Mesenchymal stem cell (in vitro differentiated cells and primary cell): Measurements from ENCODE around the gene LDAH.

Source experiments
- DNase-seq: peaks from one replicate; pipeline ENCODE4 v3.0.0-alpha.2; 2013
- H2AFZ ChIP-seq: one replicate; pipeline ENCODE4 v1.6.1; 2013; ENCODE audit warnings: low read depth, mild to moderate bottlenecking, control low read depth, inconsistent platforms, low read length, moderate library complexity
- H2AK5ac ChIP-seq: 2 replicates; pipeline ENCODE4 v1.6.1; 2013; ENCODE audit warnings: low read length, moderate library complexity, mild to moderate bottlenecking, inconsistent platforms; ENCODE audit not compliant: severe bottlenecking
- H2BK120ac ChIP-seq: one replicate; pipeline ENCODE4 v1.6.1; 2013; ENCODE audit warnings: low read depth, mild to moderate bottlenecking, inconsistent platforms, low read length, moderate library complexity
- H2BK12ac ChIP-seq, 2 experiments: one replicate each; pipeline ENCODE4 v1.6.1; 2013; ENCODE audit warnings: inconsistent platforms in 2 of 2, low read length in 2 of 2, mild to moderate bottlenecking in 2 of 2, moderate library complexity in 2 of 2, control low read depth in 1 of 2
- H2BK15ac ChIP-seq: one replicate; pipeline ENCODE4 v1.6.1; 2013; ENCODE audit warnings: mild to moderate bottlenecking, low read depth, inconsistent platforms; ENCODE audit not compliant: poor library complexity, severe bottlenecking
- H2BK5ac ChIP-seq: 2 replicates; pipeline ENCODE4 v1.6.1; 2013; ENCODE audit warnings: low read depth, mild to moderate bottlenecking, low read length, control low read depth, inconsistent platforms; ENCODE audit not compliant: poor library complexity, severe bottlenecking
- H3K14ac ChIP-seq, 2 experiments: one replicate each; pipeline ENCODE4 v1.6.1; 2013; ENCODE audit warnings: inconsistent platforms in 2 of 2, low read length in 2 of 2, control low read depth in 1 of 2, mild to moderate bottlenecking in 1 of 2, moderate library complexity in 1 of 2
- H3K18ac ChIP-seq, 2 experiments: one replicate each; pipeline ENCODE4 v1.6.1; 2013; ENCODE audit warnings: inconsistent platforms in 2 of 2, low read length in 2 of 2, control low read depth in 1 of 2, low read depth in 1 of 2, mild to moderate bottlenecking in 1 of 2
- H3K23ac ChIP-seq, 2 experiments: one replicate each; pipeline ENCODE4 v1.6.1; 2013; ENCODE audit warnings: inconsistent platforms in 2 of 2, low read length in 2 of 2, mild to moderate bottlenecking in 2 of 2, moderate library complexity in 2 of 2, control low read depth in 1 of 2
- H3K27ac ChIP-seq: 2 replicates; pipeline ENCODE4 v1.5.1; 2013; ENCODE audit warnings: mild to moderate bottlenecking, moderate library complexity, low read length, control low read depth, inconsistent platforms; ENCODE audit not compliant: poor library complexity, severe bottlenecking
- H3K27me3 ChIP-seq, 2 experiments: 2 replicates each; pipeline versions ENCODE4 v1.6.1 to v1.7.0; 2013; ENCODE audit warnings: low read length in 2 of 2, mild to moderate bottlenecking in 2 of 2, moderate library complexity in 2 of 2, control low read depth in 1 of 2, inconsistent platforms in 1 of 2; ENCODE audit not compliant: control insufficient read depth in 1 of 2, insufficient read depth in 1 of 2
- H3K36me3 ChIP-seq, 2 experiments: 2 replicates each; pipeline versions ENCODE4 v1.6.1 to v1.7.0; 2013; ENCODE audit warnings: low read length in 2 of 2, control low read depth in 1 of 2, inconsistent platforms in 1 of 2, low read depth in 1 of 2, mild to moderate bottlenecking in 1 of 2; ENCODE audit not compliant: insufficient read depth in 2 of 2, control insufficient read depth in 1 of 2
- H3K4ac ChIP-seq, 2 experiments: one replicate each; pipeline ENCODE4 v1.6.1; 2013; ENCODE audit warnings: inconsistent platforms in 2 of 2, low read length in 2 of 2, mild to moderate bottlenecking in 2 of 2, moderate library complexity in 2 of 2, control low read depth in 1 of 2, low read depth in 1 of 2
- H3K4me1 ChIP-seq: 2 replicates; pipeline ENCODE4 v1.6.1; 2013; ENCODE audit warnings: low read depth, low read length, control low read depth; ENCODE audit not compliant: control insufficient read depth, insufficient read depth
- H3K4me2 ChIP-seq: 2 replicates; pipeline ENCODE4 v1.6.1; 2013; ENCODE audit warnings: low read length, mild to moderate bottlenecking, inconsistent platforms; ENCODE audit not compliant: poor library complexity, severe bottlenecking
- H3K4me3 ChIP-seq, 2 experiments: 2 replicates each; pipeline versions ENCODE4 v1.5.1 to v1.7.0; 2013; ENCODE audit warnings: low read length in 2 of 2, mild to moderate bottlenecking in 2 of 2, control low read depth in 1 of 2, low read depth in 1 of 2; ENCODE audit not compliant: insufficient read depth in 1 of 2
- H3K79me1 ChIP-seq: replicated peaks from 2 replicates; pipeline ENCODE4 v1.6.1; 2013; ENCODE audit warnings: mild to moderate bottlenecking, control low read depth, low read length, inconsistent platforms; ENCODE audit not compliant: poor library complexity, severe bottlenecking
- H3K9ac ChIP-seq: 2 replicates; pipeline ENCODE4 v1.7.0; 2013; ENCODE audit warnings: mild to moderate bottlenecking, low read length, moderate library complexity
- H3K9me3 ChIP-seq: 2 replicates; pipeline ENCODE4 v1.7.0; 2013; ENCODE audit warnings: mild to moderate bottlenecking, low read length; ENCODE audit not compliant: control insufficient read depth
- H4K8ac ChIP-seq: one replicate; pipeline ENCODE4 v1.6.1; 2013; ENCODE audit warnings: inconsistent platforms, mild to moderate bottlenecking, low read length, moderate library complexity
- H4K91ac ChIP-seq: one replicate; pipeline ENCODE4 v1.6.1; 2013; ENCODE audit warnings: mild to moderate bottlenecking, low read length, inconsistent platforms
- WGBS: methylation state at CpG from one replicate; pipeline ENCODE4 v1.1.7; 2013; ENCODE audit warnings: mixed read lengths; 5-methylcytosine and 5-hydroxymethylcytosine counted together

LDAH gene

DNA sequence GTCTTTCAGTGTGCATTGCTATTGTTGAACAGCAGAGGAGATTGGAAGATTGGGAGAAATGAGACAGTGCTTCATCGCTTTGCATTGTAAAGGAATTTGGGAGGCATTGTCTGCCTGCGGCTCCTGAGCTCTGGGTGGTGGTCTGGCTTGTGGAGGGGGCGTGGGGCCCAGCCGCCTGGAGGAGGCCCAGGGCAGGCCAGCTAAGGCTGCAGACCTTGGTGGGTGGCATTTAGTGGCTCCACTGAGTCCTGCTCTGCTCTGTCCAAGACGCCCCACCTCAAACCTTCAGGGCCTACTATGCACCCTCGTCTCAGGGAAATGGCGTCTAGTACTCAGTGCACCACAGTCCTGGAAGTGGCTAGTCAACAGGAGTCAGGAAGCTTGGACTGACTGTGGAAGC is 166.3 kb downstream of the LDAH start:
- no peak overlapping the region for H2BK5ac ChIP-seq
- H4K91ac ChIP-seq = no peak overlapping the region
- H2AK5ac ChIP-seq = no peak overlapping the region
- H3K23ac ChIP-seq = no peak overlapping the region
- no peak overlapping the region for H3K4me3 ChIP-seq
- H3K4ac ChIP-seq = no peak overlapping the region
- no peak overlapping the region for H2BK120ac ChIP-seq
- H3K27ac ChIP-seq = no peak overlapping the region
- peaks cover 15 to 51% of the 10 kb centered on the region in 2 experiments for H3K27me3 ChIP-seq
- no peaks in the 10 kb centered on the region for H3K79me1 ChIP-seq
- H2AFZ ChIP-seq = no peak overlapping the region
- H3K4me1 ChIP-seq = peaks cover 3% of the 10 kb centered on the region
- no peak overlapping the region for H2BK15ac ChIP-seq
- H3K14ac ChIP-seq = no peak overlapping the region
- H2BK12ac ChIP-seq = no peak overlapping the region
- H3K36me3 ChIP-seq = no peaks in the 10 kb centered on the region
- H3K9ac ChIP-seq = no peak overlapping the region
- no peak for DNase-seq
- no peak overlapping the region for H3K4me2 ChIP-seq
- WGBS = 84% methylated on average over 7 of the region's 7 CpGs
- H3K9me3 ChIP-seq = no peaks in the 10 kb centered on the region
- no peak overlapping the region for H4K8ac ChIP-seq
- no peak overlapping the region for H3K18ac ChIP-seq

DNA sequence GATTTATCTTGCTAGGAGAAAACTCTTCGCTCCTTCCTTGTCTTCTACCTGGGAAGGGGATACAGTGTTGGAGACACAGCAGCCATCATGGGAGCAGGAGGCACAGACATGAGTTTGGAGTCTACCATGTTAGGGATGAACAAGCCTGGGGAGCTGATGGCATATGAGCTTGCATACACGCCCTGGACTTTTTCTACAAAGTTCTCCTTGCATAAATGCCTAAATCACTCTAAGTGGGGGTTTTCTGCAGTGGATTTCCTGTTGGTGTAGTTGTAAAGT is 168.4 kb downstream of the LDAH start:
- Histone ChIP-seq H3K4me2 (no peak overlapping the region), H2AK5ac (no peak overlapping the region), H2BK5ac (no peak overlapping the region), H2BK12ac (no peak overlapping the region), H2AFZ (no peak overlapping the region), H3K4me1 (peaks cover 16% of the 10 kb centered on the region), H3K18ac (no peak overlapping the region), H3K27me3 (peaks cover 1 to 47% of the 10 kb centered on the region in 2 experiments), H4K91ac (no peak overlapping the region), H4K8ac (no peak overlapping the region), H3K23ac (no peak overlapping the region), H3K79me1 (peaks cover 11% of the 10 kb centered on the region), H3K9me3 (no peaks in the 10 kb centered on the region), H3K14ac (no peak overlapping the region), H3K9ac (no peak overlapping the region), H3K27ac (no peak overlapping the region), H3K4ac (no peak overlapping the region), H2BK120ac (no peak overlapping the region), H3K4me3 (no peak overlapping the region), H2BK15ac (no peak overlapping the region), H3K36me3 (peaks cover 0 to 3% of the 10 kb centered on the region in 2 experiments)
- no peak for DNase-seq
- WGBS = 80% methylated on average over 2 of the region's 2 CpGs

DNA sequence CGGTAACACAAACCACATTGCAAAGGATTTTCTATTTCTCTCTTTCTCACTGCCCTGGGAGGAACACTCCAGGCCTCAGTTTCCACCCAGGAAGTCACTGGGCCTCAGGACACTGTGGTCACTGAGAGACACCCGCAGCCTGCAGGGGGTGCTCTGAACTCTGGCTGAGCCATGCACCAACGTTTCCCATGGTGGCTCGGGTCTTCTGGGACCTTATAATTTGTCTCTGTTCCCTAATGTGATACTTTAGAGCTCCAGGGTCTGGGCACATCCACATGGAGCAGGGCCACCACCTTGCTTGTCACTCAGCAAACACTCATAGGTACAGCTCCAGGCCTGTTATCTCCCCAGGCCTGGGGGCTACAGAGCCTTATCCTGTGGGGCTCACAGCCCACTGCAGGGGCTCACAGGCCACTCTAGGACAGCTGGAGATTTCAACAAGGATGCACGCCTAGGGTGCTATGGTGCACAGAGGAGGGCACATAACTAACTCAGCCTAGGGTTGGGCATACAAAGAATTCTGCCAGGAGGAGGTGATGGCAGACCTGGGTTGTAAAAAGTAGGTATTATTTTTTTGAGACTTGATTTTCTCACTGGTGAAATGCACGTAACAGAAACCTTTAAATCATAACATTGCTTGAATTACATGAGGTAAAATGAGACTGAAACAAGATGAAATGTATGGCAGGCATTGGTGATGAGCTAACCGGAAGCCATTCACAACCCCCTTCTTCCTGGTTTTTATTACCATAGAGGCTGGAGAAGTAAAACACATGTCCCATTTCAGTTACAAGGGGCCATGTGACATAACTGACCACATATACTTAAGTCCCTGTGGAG is 169.0 kb downstream of the LDAH start:
- Histone ChIP-seq H3K4ac (no peak overlapping the region), H2AFZ (no peak overlapping the region), H3K23ac (peak overlapping the region in 1 of 2 experiments; percentile 52), H3K9me3 (no peaks in the 10 kb centered on the region), H4K91ac (no peak overlapping the region), H2BK120ac (no peak overlapping the region), H3K9ac (no peak overlapping the region), H3K18ac (no peak overlapping the region), H2BK5ac (no peak overlapping the region), H2AK5ac (no peak overlapping the region), H4K8ac (no peak overlapping the region), H3K27me3 (peaks cover 0 to 41% of the 10 kb centered on the region in 2 experiments), H2BK12ac (no peak overlapping the region), H3K4me2 (no peak overlapping the region), H3K4me3 (no peak overlapping the region), H3K79me1 (peaks cover 13% of the 10 kb centered on the region), H3K36me3 (peaks cover 0 to 5% of the 10 kb centered on the region in 2 experiments), H3K14ac (no peak overlapping the region), H3K27ac (no peak overlapping the region), H2BK15ac (no peak overlapping the region), H3K4me1 (peaks cover 19% of the 10 kb centered on the region)
- DNase-seq = no peak
- WGBS = 93% methylated on average over 5 of the region's 7 CpGs

DNA sequence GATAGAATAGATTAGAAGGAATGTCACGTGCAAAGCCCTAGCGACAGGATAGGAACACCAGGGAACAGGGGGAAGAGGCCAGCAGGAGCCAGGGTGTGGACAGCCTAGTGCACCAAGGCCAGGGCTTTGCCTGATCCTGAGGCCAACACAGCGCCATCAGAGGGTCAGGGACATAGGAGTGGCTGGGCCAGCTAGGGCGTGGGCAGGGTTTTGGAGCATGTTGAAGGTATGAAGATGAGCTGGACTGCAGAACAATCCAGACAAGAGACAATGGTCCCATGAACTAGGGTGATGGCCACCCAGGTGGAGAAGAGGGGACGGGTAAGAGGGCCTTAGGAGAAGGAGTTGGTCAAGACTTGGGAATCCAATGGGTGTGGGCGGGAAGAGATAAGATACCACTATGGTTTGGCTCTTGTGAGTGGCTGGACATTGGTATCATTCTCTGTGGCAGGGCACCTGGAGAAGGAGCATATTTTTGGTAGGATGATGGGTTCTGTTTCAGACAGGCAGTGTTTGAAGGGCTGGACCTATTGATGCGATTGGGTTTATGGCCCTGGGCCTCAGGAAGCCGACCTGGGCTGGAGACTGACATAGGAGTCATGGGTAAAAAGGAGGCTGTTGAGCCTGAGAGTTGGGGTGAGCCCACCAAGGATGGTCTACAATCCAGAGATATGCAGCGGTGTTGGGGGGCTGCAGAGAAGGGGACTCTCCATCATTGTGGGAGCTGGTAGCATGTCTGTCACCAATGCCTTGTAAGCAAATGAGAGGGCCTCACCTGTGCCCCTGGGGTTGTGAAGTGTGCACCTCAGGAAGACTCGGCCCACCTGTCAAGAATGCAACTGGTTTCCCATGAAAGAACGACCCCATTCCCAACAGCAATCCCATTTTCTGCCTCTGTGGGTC is 170.0 kb downstream of the LDAH start:
- Histone ChIP-seq H3K23ac (no peak overlapping the region), H3K79me1 (peaks cover 21% of the 10 kb centered on the region), H4K91ac (no peak overlapping the region), H3K4me3 (no peak overlapping the region), H3K36me3 (peaks cover 0 to 5% of the 10 kb centered on the region in 2 experiments), H2BK120ac (no peak overlapping the region), H3K4me2 (no peak overlapping the region), H4K8ac (no peak overlapping the region), H2AK5ac (no peak overlapping the region), H2BK15ac (no peak overlapping the region), H2BK5ac (no peak overlapping the region), H3K14ac (no peak overlapping the region), H3K18ac (no peak overlapping the region), H2BK12ac (no peak overlapping the region), H3K9me3 (no peaks in the 10 kb centered on the region), H3K27me3 (peaks cover 0 to 37% of the 10 kb centered on the region in 2 experiments), H3K27ac (no peak overlapping the region), H3K9ac (no peak overlapping the region), H3K4me1 (peaks cover 24% of the 10 kb centered on the region), H3K4ac (no peak overlapping the region), H2AFZ (no peak overlapping the region)
- 94% methylated on average over 10 of the region's 11 CpGs for whole genome bisulfite sequencing
- no peak for DNase-seq
